ENCODE data around the gene LIPK.

Gene LIPK

GRCh38 chr10:88788924-88789323 is 82.9 kb downstream of the LIPK start:
- no peak for DNase-seq

- peak; percentile 36 for DNase-seq
Observed at GRCh38 chr10:88791924-88792323, 85.9 kb downstream of the LIPK start.

- DNase-seq = no peak
Observed at GRCh38 chr10:88792661-88793060, 86.6 kb downstream of the LIPK start.

- DNase-seq = peak; percentile 64
Observed at GRCh38 chr10:88793712-88794299, 87.8 kb downstream of the LIPK start.

GRCh38 chr10:88794731-88795130 is 88.7 kb downstream of the LIPK start:
- peak; percentile 35 for DNase-seq

- DNase-seq = peak; percentile 74
Observed at GRCh38 chr10:88800152-88801125, 94.4 kb downstream of the LIPK start.

Data from fibroblast of skin of right biceps (primary cell).